ENCODE results near the gene RP2. TPM values are rescaled to one million over a fixed set of nuclear protein-coding genes. Genes with fewer than 3 reads are reported as not detected.

RP2 gene
- total RNA-seq = 7.0 and 16.3 TPM in 2 replicates

DNA sequence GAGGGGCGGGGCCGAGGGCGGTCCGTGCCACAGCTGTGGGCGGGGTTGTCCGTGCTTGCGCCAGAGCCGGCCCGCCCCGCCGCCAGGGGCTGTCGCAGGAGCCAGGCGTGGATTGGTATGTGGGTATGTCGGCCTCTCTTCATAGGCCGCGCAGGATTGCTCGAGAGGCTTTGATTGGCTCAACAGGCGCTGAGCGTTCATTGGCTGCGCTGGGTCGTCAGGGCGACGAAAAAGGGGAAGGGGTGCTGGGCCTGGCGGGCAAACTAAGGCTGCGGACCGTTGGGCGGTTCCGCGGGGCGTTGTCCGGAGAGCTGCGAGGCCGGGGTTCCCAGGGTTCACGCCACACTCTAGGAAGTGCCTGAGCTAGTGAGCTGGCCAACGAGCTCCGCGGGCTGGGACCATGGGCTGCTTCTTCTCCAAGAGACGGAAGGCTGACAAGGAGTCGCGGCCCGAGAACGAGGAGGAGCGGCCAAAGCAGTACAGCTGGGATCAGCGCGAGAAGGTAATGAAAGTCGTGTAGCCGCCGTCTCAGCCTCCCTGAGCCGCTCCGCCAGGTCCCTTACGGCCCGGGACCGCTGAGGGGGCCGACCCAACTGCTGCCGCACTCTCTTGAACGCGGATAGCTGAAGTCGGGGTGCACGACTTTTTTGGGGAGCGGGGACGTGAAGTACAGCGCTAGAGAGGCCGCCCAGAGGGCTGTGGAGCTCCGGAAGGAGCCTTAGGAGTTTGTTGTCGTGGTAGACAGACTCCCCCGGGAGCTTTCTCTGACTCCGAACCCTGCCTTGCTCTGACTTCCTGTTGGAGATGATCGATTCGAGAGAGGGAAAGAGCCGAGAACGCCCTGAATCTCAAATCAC, at the start of gene RP2:
Gene RP2, plus strand, starts transcription at position 343 of the 857 bp plus-strand sequence. Its CDS starts 58 bp downstream, at position 401.
- TF ChIP-seq, protein P1, sequence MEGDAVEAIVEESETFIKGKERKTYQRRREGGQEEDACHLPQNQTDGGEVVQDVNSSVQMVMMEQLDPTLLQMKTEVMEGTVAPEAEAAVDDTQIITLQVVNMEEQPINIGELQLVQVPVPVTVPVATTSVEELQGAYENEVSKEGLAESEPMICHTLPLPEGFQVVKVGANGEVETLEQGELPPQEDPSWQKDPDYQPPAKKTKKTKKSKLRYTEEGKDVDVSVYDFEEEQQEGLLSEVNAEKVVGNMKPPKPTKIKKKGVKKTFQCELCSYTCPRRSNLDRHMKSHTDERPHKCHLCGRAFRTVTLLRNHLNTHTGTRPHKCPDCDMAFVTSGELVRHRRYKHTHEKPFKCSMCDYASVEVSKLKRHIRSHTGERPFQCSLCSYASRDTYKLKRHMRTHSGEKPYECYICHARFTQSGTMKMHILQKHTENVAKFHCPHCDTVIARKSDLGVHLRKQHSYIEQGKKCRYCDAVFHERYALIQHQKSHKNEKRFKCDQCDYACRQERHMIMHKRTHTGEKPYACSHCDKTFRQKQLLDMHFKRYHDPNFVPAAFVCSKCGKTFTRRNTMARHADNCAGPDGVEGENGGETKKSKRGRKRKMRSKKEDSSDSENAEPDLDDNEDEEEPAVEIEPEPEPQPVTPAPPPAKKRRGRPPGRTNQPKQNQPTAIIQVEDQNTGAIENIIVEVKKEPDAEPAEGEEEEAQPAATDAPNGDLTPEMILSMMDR (conservative IDR thresholded peaks at IDR 0.05; ENCODE audit: low read depth, low read length) = no peak
- H3K4me3 ChIP-seq (ENCODE audit: low read depth, low read length) = peak within 1 kb of the TSS; percentile 81
- peak; percentile 54 for DNase-seq (ENCODE audit: low read depth)

DNA sequence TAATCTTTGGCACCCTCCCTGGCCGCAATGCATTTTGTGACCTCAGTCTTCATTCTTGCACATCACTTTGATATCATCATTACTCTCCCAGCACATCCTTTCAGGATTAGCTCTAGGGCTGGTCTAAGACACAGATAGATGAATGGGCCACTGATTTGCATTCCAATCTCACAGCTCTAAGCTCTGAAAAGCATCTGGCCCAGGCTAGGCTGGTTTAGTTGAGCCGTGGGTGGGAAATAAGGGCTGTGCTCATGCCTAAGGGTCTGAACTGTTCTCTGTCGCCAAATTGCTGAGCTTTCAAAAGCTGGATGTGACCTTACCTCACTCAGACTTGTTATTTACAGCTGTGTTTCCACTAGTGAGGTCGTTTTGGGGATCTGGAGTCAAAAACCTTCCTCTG, 47.9 kb upstream of the RP2 start:
- no peak for DNase-seq (ENCODE audit: low read depth)
- no peak overlapping the region for H3K4me3 ChIP-seq (ENCODE audit: low read depth, low read length)
- TF ChIP-seq, protein P1 (conservative IDR thresholded peaks at IDR 0.05; ENCODE audit: low read depth, low read length) = no peak

DNA sequence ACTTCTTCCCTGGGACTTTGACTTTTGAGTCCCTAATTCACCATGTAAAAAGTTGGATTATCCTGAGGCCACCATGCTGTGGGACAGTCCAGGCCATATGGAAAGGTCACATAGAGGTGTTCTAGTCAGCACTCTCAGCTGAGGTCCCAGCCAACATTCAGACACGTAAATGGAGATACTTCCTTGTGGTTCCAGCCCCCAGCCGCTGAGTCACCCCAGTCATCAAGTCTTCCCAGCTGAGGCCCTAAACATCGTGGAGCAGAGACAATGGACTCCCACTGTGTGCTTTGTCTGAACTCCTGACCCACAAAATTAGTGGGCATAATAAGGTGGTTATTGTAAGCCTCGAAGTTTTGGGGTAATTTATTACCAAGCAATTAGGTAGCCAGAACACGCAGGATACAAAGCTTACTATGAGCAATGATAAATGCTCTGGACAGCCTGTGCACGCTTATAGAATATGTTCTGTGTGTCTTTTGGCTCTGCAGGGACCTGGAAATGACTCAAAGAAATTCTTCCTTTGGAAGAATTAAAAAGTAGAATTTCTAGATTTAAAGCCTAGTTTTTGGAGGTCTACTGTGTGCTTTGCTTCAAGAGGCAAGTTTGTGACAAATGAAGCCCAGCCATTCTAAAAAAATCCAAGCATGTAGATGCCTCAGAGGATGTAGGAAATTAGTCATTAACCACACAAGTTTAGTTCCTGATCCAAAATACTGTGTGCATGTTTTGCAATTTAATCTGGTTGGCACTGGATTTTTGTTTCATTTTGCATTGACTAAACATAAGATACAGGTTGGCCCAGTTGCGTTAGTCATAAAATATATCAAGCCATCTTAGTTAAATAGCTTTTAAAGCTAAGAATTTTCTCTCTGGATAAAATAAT, 44.7 kb upstream of the RP2 start:
- TF ChIP-seq, protein P1 (conservative IDR thresholded peaks at IDR 0.05; ENCODE audit: low read depth, low read length) = no peak
- no peak overlapping the region for H3K4me3 ChIP-seq (ENCODE audit: low read depth, low read length)
- peak; percentile 50 for DNase-seq (ENCODE audit: low read depth)

DNA sequence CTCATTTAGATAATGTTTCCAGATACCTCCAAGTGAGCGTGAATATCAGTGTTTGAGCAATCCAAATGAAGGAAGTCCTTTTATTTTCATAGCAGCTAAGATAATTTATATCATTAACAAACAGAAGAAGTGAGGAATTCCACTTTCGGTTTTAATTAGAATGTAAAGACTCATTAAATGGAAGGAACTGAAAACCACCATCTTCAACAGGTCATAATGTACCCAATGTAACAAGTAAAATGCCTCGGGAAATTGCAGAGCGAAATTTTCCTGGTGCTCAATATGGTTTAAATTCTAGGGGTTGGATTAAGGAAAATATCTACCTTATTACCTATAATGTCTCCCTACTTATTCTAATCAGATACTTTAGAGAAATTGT, 44.0 kb upstream of the RP2 start:
- H3K4me3 ChIP-seq (ENCODE audit: low read depth, low read length) = no peak overlapping the region
- DNase-seq (ENCODE audit: low read depth) = no peak
- TF ChIP-seq, protein P1 (conservative IDR thresholded peaks at IDR 0.05; ENCODE audit: low read depth, low read length) = no peak

DNA sequence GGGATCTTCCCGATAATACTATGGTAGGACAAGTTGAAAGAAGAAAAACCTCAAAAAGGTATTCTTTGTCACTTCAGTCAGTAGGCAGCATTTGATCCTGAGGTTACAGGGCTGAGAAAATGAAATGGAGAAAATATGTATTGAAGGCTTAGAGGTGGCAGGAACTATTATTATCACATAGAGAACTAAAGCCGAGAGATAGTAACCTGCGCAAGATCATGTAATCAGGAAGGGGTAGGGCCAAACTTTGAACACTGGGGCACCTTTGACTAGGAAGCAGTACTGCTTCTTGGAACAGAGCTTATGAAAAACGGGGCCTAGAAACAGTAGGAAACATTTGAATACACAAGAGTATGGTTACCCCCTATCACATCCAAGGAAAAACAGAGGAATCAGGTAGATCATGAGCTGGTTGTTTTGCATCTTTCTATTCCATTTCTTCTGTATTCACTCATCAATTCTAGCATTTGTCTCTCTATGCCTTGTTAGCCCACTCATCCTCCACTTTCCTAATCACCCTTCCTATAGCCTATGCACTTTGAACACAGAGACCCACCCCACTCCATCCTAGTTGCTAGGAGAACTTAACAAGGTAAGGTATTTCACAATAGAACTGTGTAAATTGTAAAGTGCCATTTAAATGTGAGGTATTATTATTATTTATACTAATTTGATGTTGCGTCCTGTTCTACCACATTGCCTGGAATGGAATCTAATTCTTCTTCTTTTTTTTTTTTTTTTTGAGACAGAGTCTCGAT, 43.3 kb upstream of the RP2 start:
- H3K4me3 ChIP-seq (ENCODE audit: low read depth, low read length) = no peak overlapping the region
- TF ChIP-seq, protein P1 (conservative IDR thresholded peaks at IDR 0.05; ENCODE audit: low read depth, low read length) = no peak
- no peak for DNase-seq (ENCODE audit: low read depth)

DNA sequence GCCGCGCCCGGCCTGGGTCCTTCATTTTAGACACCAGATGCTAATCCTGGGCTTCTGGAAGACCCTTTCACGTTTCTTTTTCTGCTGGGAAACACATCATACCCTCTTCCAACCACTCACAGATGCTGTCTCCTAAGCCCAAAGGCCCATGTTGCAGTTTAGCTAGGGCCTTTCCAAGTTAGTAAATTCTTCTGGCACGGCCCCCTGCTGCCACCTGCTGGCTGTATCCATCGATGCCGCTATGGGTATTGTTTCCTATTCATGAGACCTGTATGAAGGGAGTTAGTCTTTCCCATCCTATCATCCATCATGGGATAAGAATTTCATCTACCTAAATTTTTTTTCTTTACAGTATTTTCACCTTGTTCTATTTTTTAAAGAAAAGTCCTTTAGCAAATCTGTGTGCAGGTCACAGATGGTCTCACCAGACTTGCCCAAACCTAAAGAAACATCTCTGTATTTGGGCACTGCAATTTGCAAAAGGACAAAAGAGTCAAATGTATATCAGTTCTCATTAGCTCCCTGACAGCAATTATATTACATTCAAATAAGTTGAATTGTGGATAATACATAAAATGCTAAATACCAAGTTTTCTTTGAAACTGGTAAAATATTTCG, 40.2 kb upstream of the RP2 start:
- TF ChIP-seq, protein P1 (conservative IDR thresholded peaks at IDR 0.05; ENCODE audit: low read depth, low read length) = peak; percentile 77
- DNase-seq (ENCODE audit: low read depth) = no peak
- no peak overlapping the region for H3K4me3 ChIP-seq (ENCODE audit: low read depth, low read length)

All from epithelial cell of proximal tubule (primary cell).